Heart right ventricle (tissue), 16 donors: ENCODE results near the gene MEI4. TPM values are rescaled to one million over a fixed set of nuclear protein-coding genes. Genes with fewer than 3 reads are reported as not detected.
A peak's percentile ranks its signal among the peaks of the same experiment; 100 is the strongest.
"Not testable (repeated sequence)": the region's sequence is repeated elsewhere in the genome, so short reads cannot be mapped to it uniquely, and the experiment has no call there.

Source experiments
- ATAC-seq, 8 donors: fragments of 200-7000 bp; cut with Tn5 transposase; one replicate each; pipeline ENCODE4 v1.9.1; 2020; ENCODE audit warnings: mild to moderate bottlenecking in 8 of 8, moderate library complexity in 8 of 8, moderate number of reproducible peaks in 1 of 8
- DNase-seq, 2 donors: peaks; one replicate each; pipeline ENCODE4 v3.0.0-alpha.2; 2020
- H3K27ac ChIP-seq, 10 donors: fragments of 200-600 bp; sonication (generic) in 2 of 10; one replicate each; pipeline versions ENCODE4 v1.5.0 to v1.8.0; 2020 to 2022; ENCODE audit warnings: mild to moderate bottlenecking in 3 of 10
- H3K27me3 ChIP-seq, 7 donors: fragments of 200-600 bp; one replicate each; pipeline ENCODE4 v1.8.0; 2021 to 2022; ENCODE audit warnings: mild to moderate bottlenecking in 2 of 7
- H3K36me3 ChIP-seq, 9 donors: fragments of 200-600 bp; sonication (generic) in 1 of 9; one replicate each; pipeline versions ENCODE4 v1.5.0 to v1.8.0; 2020 to 2022; ENCODE audit warnings: mild to moderate bottlenecking in 2 of 9
- H3K4me1 ChIP-seq, 9 donors: fragments of 200-600 bp; sonication (generic) in 1 of 9; one replicate each; pipeline versions ENCODE4 v1.5.0 to v1.8.0; 2020 to 2022; ENCODE audit warnings: mild to moderate bottlenecking in 4 of 9
- H3K4me3 ChIP-seq, 10 donors: fragments of 200-600 bp; sonication (generic) in 2 of 10; one replicate each; pipeline versions ENCODE4 v1.5.0 to v1.8.0; 2020 to 2022; ENCODE audit warnings: mild to moderate bottlenecking in 7 of 10, moderate library complexity in 2 of 10
- H3K9me3 ChIP-seq, 11 donors: fragments of 200-600 bp in 10 of 11; sonication (generic) in 2 of 11; one replicate each; pipeline versions ENCODE4 v1.5.0 to v1.8.0; 2013 to 2022; ENCODE audit warnings: mild to moderate bottlenecking in 2 of 11, control low read depth in 1 of 11, moderate library complexity in 1 of 11
- CTCF ChIP-seq, 9 donors: fragments of 200-600 bp; sonication (generic) in 2 of 9; IDR thresholded peaks; one replicate each; pipeline versions ENCODE4 v1.5.0 to v1.8.0; 2021 to 2022; ENCODE audit warnings: antibody characterized with exemption in 9 of 9, mild to moderate bottlenecking in 5 of 9, moderate library complexity in 1 of 9
- WGBS, 2 donors: extraction: QIAGEN DNeasy Blood & Tissue Kit; methylation state at CpG; one replicate each; pipeline ENCODE4 v1.1.7; 2013; ENCODE audit warnings: inconsistent platforms in 1 of 2; 5-methylcytosine and 5-hydroxymethylcytosine counted together
- intact Hi-C, 10 donors: fragments of 100-400 bp; cut with DNase I; formaldehyde crosslinking; loops; one replicate each; pipeline versions ENCODE4 v1.11.1 to v1.14.2; 2022
- polyA plus RNA-seq, 2 donors: library from polyadenylated mRNA; stranded (reverse); fragments of 200-250 nt; gene quantifications; one replicate each; pipeline ENCODE4 v1.2.3, GENCODE V29; 2013
- total RNA-seq, 10 donors: library from RNA; stranded (reverse); fragmentation: NEBNext Ultra II Directional in 3 of 10; extraction: Animal tissue kit (Norgen Biotek cat#: 25700) in 3 of 10; gene quantifications; one replicate each; pipeline versions ENCODE4 v1.2.1 to v1.2.4, GENCODE V29; 2021 to 2023
- donor health status: Arrhythmogenic right ventricular cardiomyopathy.
- donor health status: ischemic (EF 13 %, LVEDD 7.1; RV severe dilation, severe dysfunction).
- donor health status: healthy with polysubstance abuse.
- donor health status: DM: no; HTN: yes; CAD: no.
- donor health status: DM: no; HTN: no; CAD: no.
- donor health status: ischemic (EF 25% LVEDD 6.9; RV normal size, moderate dysfunction).
- donor health status: ischemic (EF 25% LVEDD 5.7; RV mildly dilated, moderate dysfunction).
- donor health status: healthy.
- donor health status: DM: yes; HTN: yes; CAD: no.
- donor health status: Ischemic cardiomyopathy.
- donor health status: ischemic (EF 35%, LVEDD 5.7; RV mildly dilated, moderate dysfunction).
- donor health status: nonischemic (EF 11% LVEDD 7.7; RV severe dilation, severe dysfunction).
- donor health status: DM: yes; HTN: yes; CAD: no.
- donor health status: PGD.
- donor health status: ischemic (EF 29% LVEDD 5.4; RV normal size, mild dysfunction).
- donor health status: nonischemic (EF 23%, LVEDD 6.1; RV moderate dilation, normal function).

The MEI4 gene
- total and polyA plus RNA-seq, 12 donors: under 0.01 to 1.1 (median 0.49) TPM; not detected in 1

- Histone ChIP-seq H3K4me3 (no peak overlapping the region), H3K4me1 (no peaks in the 10 kb centered on the region), H3K9me3 (no peaks in the 10 kb centered on the region), H3K27ac (no peak overlapping the region), H3K36me3 (no peaks in the 10 kb centered on the region), H3K27me3 (no peaks in the 10 kb centered on the region)
- ATAC-seq (no peak), DNase-seq (no peak)
- no peak for TF ChIP-seq CTCF (IDR thresholded peaks at IDR 0.05)
- intact Hi-C loops: no loop called here
- 67 to 70% methylated on average over 2 of the region's 2 CpGs for WGBS, 2 donors
Observed at GRCh38 chr6:77644102-77644705, 8.6 kb upstream of the MEI4 start.

- 12 to 14% methylated on average over 37 of the region's 37 CpGs for WGBS, 2 donors
- H3K36me3 ChIP-seq: no peaks in the 10 kb centered on the region
- peak; percentile 49 to 94 (median 80) for ATAC-seq
- H3K9me3 ChIP-seq: peaks cover 0 to 4% (median 0%) of the 10 kb centered on the region in 11 donors
- DNase-seq: peak; percentile 16 to 47
- H3K27me3 ChIP-seq: peaks cover 0 to 8% (median 0%) of the 10 kb centered on the region in 7 donors
- H3K4me3 ChIP-seq: peak overlapping the region in 9 of 10 donors; percentile 32 to 54 (median 46)
- peak overlapping the region in 2 of 10 donors; percentile 17 to 53 for H3K27ac ChIP-seq
- peaks cover 0 to 7% (median 0%) of the 10 kb centered on the region in 9 donors for H3K4me1 ChIP-seq
- intact Hi-C loops: no loop called here
- peak in 6 of 9 donors; percentile 5 to 46 (median 31) for TF ChIP-seq CTCF (IDR thresholded peaks at IDR 0.05)
Observed at GRCh38 chr6:77650098-77650663, 2.7 kb upstream of the MEI4 start.

GRCh38 chr6:77653816-77654215 is 977 bp downstream of the MEI4 start:
- Histone ChIP-seq H3K9me3 (peaks cover 0 to 6% (median 0%) of the 10 kb centered on the region in 11 donors), H3K4me3 (no peak overlapping the region), H3K27me3 (peaks cover 0 to 8% (median 0%) of the 10 kb centered on the region in 7 donors), H3K36me3 (no peaks in the 10 kb centered on the region), H3K4me1 (peaks cover 0 to 7% (median 0%) of the 10 kb centered on the region in 9 donors), H3K27ac (no peak overlapping the region)
- intact Hi-C loops: no loop called here
- DNase-seq (no peak), ATAC-seq (no peak)
- no peak for TF ChIP-seq CTCF (IDR thresholded peaks at IDR 0.05)

DNA sequence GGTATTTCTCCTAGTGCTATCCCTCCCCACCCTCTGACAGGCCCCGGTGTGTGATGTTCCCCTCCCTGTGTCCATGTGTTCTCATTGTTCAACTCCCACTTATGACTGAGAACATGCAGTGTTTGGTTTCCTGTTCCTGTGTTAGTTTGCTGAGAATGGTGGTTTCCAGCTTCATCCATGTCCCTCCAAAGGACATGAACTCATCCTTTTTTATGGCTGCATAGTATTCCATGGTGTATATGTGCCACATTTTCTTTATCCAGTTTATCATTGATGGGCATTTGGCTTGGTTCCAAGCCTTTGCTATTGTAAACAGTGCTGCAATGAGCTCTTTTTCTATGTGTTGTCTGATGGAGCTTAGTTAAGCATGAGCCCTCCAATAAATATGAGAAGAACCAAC is 2.2 kb downstream of the MEI4 start:
- WGBS, 2 donors: 90 to 94% methylated on average over 1 of the region's 1 CpG

More for the DNA sequence above, 2.2 kb downstream of the MEI4 start:
- ATAC-seq, H3K4me3 ChIP-seq, H3K4me1 ChIP-seq, intact Hi-C loops, H3K36me3 ChIP-seq, H3K27ac ChIP-seq, DNase-seq, H3K27me3 ChIP-seq, H3K9me3 ChIP-seq: not testable (repeated sequence)
